ENCODE measurements around the gene GFER. TPM values are rescaled to one million over a fixed set of nuclear protein-coding genes. Genes with fewer than 3 reads are reported as not detected.

GFER gene
- total and polyA plus RNA-seq, 2 experiments from 2014 or later: 16.4 to 31.0 TPM

DNA sequence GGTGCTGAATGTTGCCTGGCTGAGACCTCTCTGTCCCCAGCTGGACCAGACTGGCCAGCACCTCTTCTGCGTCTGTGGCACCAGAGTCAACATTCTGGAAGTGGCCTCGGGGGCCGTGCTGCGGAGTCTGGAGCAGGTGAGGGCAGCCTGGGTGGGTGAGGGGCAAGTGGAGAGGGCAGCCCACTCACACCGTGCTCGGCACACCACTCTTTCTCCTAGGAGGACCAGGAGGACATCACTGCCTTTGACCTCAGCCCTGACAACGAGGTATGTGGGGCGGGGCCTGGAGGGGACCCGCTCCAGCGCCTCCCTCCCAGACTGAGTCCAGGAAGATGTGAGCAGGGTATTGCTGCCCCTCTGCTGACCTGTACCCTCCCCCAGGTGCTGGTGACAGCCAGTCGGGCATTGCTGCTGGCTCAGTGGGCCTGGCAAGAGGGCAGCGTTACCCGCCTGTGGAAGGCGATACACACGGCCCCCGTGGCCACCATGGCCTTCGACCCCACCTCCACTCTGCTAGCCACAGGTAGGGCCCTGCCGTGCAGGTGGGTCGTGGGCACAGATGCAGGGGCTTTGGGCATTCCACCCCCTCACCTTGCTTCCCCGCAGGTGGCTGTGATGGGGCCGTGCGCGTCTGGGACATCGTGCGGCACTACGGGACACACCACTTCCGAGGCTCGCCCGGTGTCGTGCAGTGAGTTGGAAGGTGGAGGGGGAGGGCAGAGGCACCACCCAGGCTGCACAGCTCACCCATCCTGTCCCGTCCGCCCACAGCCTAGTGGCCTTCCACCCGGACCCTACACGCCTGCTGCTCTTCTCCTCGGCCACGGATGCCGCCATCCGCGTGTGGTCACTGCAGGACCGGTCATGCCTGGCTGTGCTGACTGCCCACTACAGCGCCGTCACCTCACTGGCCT lies 9.6 kb upstream of the GFER start:
- no peaks in the 10 kb centered on the region for H4K20me1 ChIP-seq (ENCODE audit: insufficient read depth)
- H3K4me2 ChIP-seq (ENCODE audit: unreplicated experiment): no peak overlapping the region
- 0 out of 2 replicates have a peak, but pooled peaks cover 1% of the 10 kb centered on the region for H3K27me3 ChIP-seq (replicated peaks; ENCODE audit: insufficient read depth)
- H3K9me3 ChIP-seq (ENCODE audit: low read depth): no peaks in the 10 kb centered on the region
- DNase-seq: no peak
- H3K4me3 ChIP-seq: no peak overlapping the region
- in situ Hi-C loops (cut with MboI): no loop called here
- peaks cover 30% of the 10 kb centered on the region for H3K79me2 ChIP-seq (ENCODE audit: insufficient read depth)
- H3K4me1 ChIP-seq (ENCODE audit: insufficient read depth): 0 out of 2 replicates have a peak, but pooled peaks cover 6% of the 10 kb centered on the region
- H3K27ac ChIP-seq: no peak overlapping the region
- H3F3A ChIP-seq (ENCODE audit: insufficient read depth): no peaks in the 10 kb centered on the region
- 94% methylated on average over 39 to 42 of the region's 42 CpGs for WGBS, 2 experiments (ENCODE audit: low coverage in 1 of 2, low lambda C conversion rate in 2 of 2, missing lambda C conversion rate in 2 of 2)
- no peaks in the 10 kb centered on the region for H3K9me2 ChIP-seq (ENCODE audit: insufficient read depth)
- no peak overlapping the region for H2AFZ ChIP-seq
- no peak for TF ChIP-seq EZH2 (IDR thresholded peaks at IDR 0.05; ENCODE audit: insufficient read depth, poor library complexity, severe bottlenecking)
- TF ChIP-seq EZH2phosphoT487 (IDR thresholded peaks at IDR 0.05; ENCODE audit: insufficient read depth, low read depth): no peak
- no peak overlapping the region for H3K9ac ChIP-seq
- no peaks in the 10 kb centered on the region; the same call in 1 of the 2 replicates for H3K36me3 ChIP-seq (ENCODE audit: low read depth)

DNA sequence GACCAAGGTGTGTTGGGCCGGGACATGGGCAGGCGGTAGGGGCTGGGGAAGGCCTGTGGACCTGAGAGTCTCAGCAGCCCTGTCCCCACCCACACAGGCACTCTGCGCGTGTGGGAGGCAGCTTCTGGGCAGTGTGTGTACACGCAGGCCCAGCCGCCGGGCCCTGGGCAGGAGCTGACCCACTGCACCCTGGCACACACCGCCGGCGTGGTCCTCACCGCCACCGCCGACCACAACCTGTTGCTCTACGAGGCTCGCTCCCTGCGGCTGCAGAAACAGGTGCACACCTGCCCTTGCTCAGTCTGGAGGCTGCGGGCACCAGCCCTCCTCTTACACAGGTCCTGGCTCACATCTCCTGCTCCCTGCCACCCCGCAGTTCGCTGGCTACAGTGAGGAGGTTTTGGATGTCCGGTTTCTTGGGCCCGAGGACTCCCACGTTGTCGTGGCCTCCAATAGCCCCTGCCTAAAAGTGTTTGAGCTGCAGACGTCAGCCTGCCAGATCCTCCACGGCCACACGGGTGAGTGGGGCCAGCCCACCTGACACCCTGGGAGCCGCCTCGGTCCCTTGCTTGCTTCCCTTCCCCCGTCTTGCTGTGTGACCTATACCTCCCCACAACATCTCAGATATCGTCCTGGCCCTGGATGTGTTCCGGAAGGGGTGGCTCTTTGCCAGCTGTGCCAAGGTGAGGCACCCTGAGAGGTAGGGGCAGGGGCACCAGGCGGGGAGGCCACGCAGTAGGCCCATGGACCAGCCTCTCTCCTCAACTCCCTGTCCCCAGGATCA lies 8.4 kb upstream of the GFER start:
- DNase-seq: no peak
- Histone ChIP-seq H3K4me3 (no peak overlapping the region), H3K36me3 (ENCODE audit: low read depth) (no peaks in the 10 kb centered on the region; the same call in 1 of the 2 replicates), H3K9me2 (ENCODE audit: insufficient read depth) (no peaks in the 10 kb centered on the region), H3K9ac (no peak overlapping the region), H3K4me1 (ENCODE audit: insufficient read depth) (0 out of 2 replicates have a peak, but pooled peaks cover 6% of the 10 kb centered on the region), H3K79me2 (ENCODE audit: insufficient read depth) (peaks cover 29% of the 10 kb centered on the region), H4K20me1 (ENCODE audit: insufficient read depth) (no peaks in the 10 kb centered on the region), H3K9me3 (ENCODE audit: low read depth) (no peaks in the 10 kb centered on the region), H3K27me3 (replicated peaks; ENCODE audit: insufficient read depth) (peaks cover 12% of the 10 kb centered on the region; the same call in 1 of the 2 replicates), H3F3A (ENCODE audit: insufficient read depth) (no peaks in the 10 kb centered on the region), H2AFZ (no peak overlapping the region), H3K27ac (no peak overlapping the region), H3K4me2 (ENCODE audit: unreplicated experiment) (no peak overlapping the region)
- no peak for TF ChIP-seq EZH2phosphoT487 (IDR thresholded peaks at IDR 0.05; ENCODE audit: insufficient read depth, low read depth)
- TF ChIP-seq EZH2 (IDR thresholded peaks at IDR 0.05; ENCODE audit: insufficient read depth, poor library complexity, severe bottlenecking): no peak
- in situ Hi-C loops (cut with MboI): no loop called here
- WGBS, 2 experiments (ENCODE audit: low coverage in 1 of 2, low lambda C conversion rate in 2 of 2, missing lambda C conversion rate in 2 of 2): 92 to 93% methylated on average over 32 of the region's 33 CpGs

DNA sequence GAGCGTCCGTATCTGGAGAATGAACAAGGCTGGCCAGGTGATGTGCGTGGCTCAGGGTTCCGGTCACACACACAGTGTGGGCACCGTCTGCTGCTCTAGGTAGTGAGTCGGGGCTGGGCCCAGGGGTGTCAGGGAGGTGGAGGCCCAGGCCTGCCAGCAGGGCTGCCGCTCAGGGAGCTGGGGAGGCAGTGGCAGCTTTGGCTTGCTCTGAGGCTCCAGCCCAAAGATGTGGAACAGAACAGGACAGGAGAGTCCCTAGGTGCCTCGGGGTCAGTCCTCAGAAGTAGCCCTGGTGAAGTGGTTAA lies 7.8 kb upstream of the GFER start:
- no peaks in the 10 kb centered on the region for H3K9me2 ChIP-seq (ENCODE audit: insufficient read depth)
- H3F3A ChIP-seq (ENCODE audit: insufficient read depth): no peaks in the 10 kb centered on the region
- TF ChIP-seq EZH2 (IDR thresholded peaks at IDR 0.05; ENCODE audit: insufficient read depth, poor library complexity, severe bottlenecking) (no peak), EZH2phosphoT487 (IDR thresholded peaks at IDR 0.05; ENCODE audit: insufficient read depth, low read depth) (no peak)
- no peak overlapping the region for H2AFZ ChIP-seq
- no peak for DNase-seq
- peaks cover 18% of the 10 kb centered on the region for H3K27me3 ChIP-seq (replicated peaks; ENCODE audit: insufficient read depth)
- in situ Hi-C loops (cut with MboI): no loop called here
- H3K27ac ChIP-seq: no peak overlapping the region
- no peaks in the 10 kb centered on the region for H4K20me1 ChIP-seq (ENCODE audit: insufficient read depth)
- H3K4me1 ChIP-seq (ENCODE audit: insufficient read depth): 0 out of 2 replicates have a peak, but pooled peaks cover 1% of the 10 kb centered on the region
- H3K36me3 ChIP-seq (ENCODE audit: low read depth): no peaks in the 10 kb centered on the region; the same call in 1 of the 2 replicates
- peaks cover 24% of the 10 kb centered on the region for H3K79me2 ChIP-seq (ENCODE audit: insufficient read depth)
- H3K4me3 ChIP-seq: no peak overlapping the region
- H3K9me3 ChIP-seq (ENCODE audit: low read depth): no peaks in the 10 kb centered on the region
- no peak overlapping the region for H3K9ac ChIP-seq
- H3K4me2 ChIP-seq (ENCODE audit: unreplicated experiment): no peak overlapping the region
- WGBS, 2 experiments (ENCODE audit: low coverage in 1 of 2, low lambda C conversion rate in 2 of 2, missing lambda C conversion rate in 2 of 2): 95% methylated on average over 8 of the region's 8 CpGs
